Measurements from ENCODE around the gene TAPT1.

Gene TAPT1

DNA sequence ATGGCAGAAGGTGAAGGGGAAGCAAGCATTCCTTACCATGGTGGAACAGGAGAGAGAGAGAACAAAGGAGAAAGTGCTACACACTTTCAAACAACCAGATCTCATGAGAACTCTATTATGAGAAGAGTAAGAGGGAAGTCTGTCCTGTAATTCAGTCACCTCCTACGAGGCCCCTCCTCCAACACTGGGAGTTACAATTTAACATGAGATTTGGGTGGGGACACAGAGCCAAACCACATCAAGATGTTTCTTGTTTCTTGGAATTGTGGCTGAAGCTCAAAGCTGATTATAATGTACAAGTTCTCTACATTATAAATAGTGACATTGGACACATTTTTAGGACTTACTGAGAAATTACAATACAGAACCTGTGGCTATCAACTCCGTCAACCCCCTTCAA lies 29.5 kb upstream of the TAPT1 start:
- TF ChIP-seq, protein P1, sequence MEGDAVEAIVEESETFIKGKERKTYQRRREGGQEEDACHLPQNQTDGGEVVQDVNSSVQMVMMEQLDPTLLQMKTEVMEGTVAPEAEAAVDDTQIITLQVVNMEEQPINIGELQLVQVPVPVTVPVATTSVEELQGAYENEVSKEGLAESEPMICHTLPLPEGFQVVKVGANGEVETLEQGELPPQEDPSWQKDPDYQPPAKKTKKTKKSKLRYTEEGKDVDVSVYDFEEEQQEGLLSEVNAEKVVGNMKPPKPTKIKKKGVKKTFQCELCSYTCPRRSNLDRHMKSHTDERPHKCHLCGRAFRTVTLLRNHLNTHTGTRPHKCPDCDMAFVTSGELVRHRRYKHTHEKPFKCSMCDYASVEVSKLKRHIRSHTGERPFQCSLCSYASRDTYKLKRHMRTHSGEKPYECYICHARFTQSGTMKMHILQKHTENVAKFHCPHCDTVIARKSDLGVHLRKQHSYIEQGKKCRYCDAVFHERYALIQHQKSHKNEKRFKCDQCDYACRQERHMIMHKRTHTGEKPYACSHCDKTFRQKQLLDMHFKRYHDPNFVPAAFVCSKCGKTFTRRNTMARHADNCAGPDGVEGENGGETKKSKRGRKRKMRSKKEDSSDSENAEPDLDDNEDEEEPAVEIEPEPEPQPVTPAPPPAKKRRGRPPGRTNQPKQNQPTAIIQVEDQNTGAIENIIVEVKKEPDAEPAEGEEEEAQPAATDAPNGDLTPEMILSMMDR (IDR thresholded peaks at IDR 0.05): no peak
- no peaks in the 10 kb centered on the region for H3K9me3 ChIP-seq
- H3K27me3 ChIP-seq: no peaks in the 10 kb centered on the region
- no peak overlapping the region for H3K4me3 ChIP-seq (ENCODE audit: low read depth in 1 of 2, low read length in 1 of 2)
- peaks cover 4 to 5% of the 10 kb centered on the region in 2 experiments for H3K4me1 ChIP-seq (ENCODE audit: control insufficient read depth in 1 of 2, insufficient read depth in 1 of 2, low read depth in 1 of 2, low read length in 1 of 2)
- H3K27ac ChIP-seq: no peak overlapping the region
- no peaks in the 10 kb centered on the region for H3K36me3 ChIP-seq

DNA sequence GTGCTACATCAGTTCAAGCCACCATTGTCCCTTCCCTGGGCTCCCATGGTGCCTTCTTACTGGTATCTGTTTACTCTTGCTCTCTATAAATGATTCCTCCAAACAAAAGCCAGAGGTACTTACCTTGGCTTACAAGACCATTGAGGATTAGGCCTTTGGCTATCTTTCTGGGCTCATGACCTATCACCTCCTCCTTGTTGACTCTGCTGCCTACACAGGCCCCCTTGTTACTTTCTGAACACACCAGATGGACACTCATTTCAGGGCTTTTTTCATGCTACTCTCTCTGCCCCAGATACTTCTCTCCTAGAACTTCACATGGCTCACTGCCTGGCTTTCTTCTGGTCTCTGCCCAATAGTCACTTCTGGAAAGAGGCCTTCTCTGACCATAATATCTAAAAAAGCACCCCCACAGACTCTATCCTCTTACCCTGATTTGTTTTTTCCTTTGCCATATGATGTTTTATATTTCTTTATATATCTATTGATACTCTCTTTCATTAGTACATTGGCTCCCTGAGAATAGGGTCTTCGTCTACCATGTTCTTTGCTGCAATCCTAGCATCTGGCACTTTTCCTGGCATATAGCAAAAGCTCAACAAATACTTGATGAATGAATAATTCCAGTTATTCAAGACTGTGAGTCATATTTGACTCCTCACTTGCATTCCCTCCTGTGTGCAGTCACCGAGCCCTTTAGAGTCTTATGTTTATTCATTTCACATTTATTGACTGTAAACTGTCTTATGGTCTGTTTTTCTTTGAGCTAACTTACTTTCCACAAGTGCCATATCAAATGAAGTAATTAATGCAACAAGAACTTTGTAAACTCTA lies 27.1 kb upstream of the TAPT1 start:
- H3K27ac ChIP-seq: no peak overlapping the region
- no peak overlapping the region for H3K4me3 ChIP-seq (ENCODE audit: low read depth in 1 of 2, low read length in 1 of 2)
- TF ChIP-seq, protein P1 (IDR thresholded peaks at IDR 0.05): no peak
- H3K4me1 ChIP-seq (ENCODE audit: control insufficient read depth in 1 of 2, insufficient read depth in 1 of 2, low read depth in 1 of 2, low read length in 1 of 2): peaks cover 4 to 5% of the 10 kb centered on the region in 2 experiments
- no peaks in the 10 kb centered on the region for H3K36me3 ChIP-seq
- H3K27me3 ChIP-seq: no peaks in the 10 kb centered on the region
- no peaks in the 10 kb centered on the region for H3K9me3 ChIP-seq

DNA sequence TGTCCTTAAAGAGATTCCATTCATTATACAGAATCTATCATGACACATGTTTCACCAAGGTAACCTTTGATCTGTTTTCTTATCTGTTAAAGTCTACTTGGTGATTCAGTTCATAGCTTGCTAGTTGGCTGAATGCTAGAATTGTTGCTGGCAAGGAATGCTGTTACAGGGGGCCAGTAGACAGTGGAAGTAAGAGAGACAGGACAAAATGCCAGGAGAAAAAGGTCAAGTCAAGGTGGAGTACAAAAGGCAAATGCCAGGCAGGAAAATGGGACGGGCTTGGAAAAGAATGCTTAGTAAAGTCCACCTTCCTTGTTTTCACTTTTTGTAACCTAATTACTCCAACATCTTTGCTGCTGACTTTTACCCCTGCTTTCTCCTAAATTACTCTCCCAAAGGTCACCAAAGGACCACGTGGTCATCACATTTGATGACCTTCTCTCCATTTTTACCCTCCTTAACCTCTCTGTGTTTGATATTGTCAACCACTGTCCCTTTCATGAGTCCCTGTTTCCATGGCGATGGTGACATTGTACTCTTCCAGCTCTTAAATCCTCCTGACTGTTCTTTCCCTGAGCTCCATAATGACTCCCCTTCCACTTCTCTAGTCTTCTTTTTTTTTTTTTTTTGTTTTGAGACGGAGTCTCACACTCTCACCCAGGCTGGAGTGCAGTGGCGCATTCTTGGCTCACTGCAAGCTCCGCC lies 24.5 kb upstream of the TAPT1 start:
- Histone ChIP-seq H3K9me3 (no peaks in the 10 kb centered on the region), H3K36me3 (peaks cover 4% of the 10 kb centered on the region), H3K27me3 (no peaks in the 10 kb centered on the region), H3K4me3 (ENCODE audit: low read depth in 1 of 2, low read length in 1 of 2) (no peak overlapping the region), H3K4me1 (ENCODE audit: control insufficient read depth in 1 of 2, insufficient read depth in 1 of 2, low read depth in 1 of 2, low read length in 1 of 2) (no peaks in the 10 kb centered on the region), H3K27ac (no peak overlapping the region)
- TF ChIP-seq, protein P1 (IDR thresholded peaks at IDR 0.05): no peak

DNA sequence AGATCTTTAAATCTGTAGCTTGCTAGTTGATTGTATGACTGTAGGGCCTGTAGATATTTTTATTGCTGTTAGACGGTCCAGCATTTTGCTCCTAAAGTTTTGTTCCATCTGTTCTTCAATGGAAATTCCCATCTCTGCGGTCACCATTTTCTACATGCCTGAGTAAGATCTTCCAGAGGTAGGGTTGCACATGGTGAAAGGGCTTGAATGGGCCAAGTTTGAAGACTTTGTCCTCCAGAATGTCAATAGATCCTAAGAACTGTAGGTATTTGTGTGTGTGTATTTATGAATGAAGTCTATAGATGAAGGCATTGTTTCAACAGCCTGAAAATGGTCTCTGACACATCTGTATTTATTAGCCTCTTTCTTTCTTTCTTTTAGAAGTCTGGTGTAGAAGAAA lies 22.3 kb upstream of the TAPT1 start:
- Histone ChIP-seq H3K4me1 (ENCODE audit: control insufficient read depth in 1 of 2, insufficient read depth in 1 of 2, low read depth in 1 of 2, low read length in 1 of 2) (no peaks in the 10 kb centered on the region), H3K27ac (no peak overlapping the region), H3K9me3 (no peaks in the 10 kb centered on the region), H3K27me3 (no peaks in the 10 kb centered on the region), H3K36me3 (peaks cover 4% of the 10 kb centered on the region), H3K4me3 (ENCODE audit: low read depth in 1 of 2, low read length in 1 of 2) (no peak overlapping the region)
- TF ChIP-seq, protein P1 (IDR thresholded peaks at IDR 0.05): no peak

DNA sequence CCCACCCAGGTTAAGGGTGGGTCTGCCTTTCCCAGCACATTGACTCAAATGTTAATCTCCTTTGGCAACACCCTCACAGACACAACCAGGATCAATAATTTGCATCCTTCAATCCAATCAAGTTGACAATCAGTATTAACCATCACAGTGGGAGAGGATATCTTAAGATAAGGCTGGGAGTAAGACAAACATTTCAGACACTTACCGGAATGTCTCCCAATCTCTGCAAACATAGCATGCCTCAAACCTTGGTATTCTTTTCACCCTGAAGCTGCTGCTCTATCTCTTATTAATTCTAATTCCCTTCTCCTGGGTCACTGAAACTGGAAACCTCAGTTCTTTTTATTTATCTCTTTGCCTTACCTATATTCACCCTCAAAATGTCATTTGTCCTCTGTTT lies 19.0 kb upstream of the TAPT1 start:
- Histone ChIP-seq H3K4me1 (ENCODE audit: control insufficient read depth in 1 of 2, insufficient read depth in 1 of 2, low read depth in 1 of 2, low read length in 1 of 2) (peaks cover 0 to 3% of the 10 kb centered on the region in 2 experiments), H3K9me3 (no peaks in the 10 kb centered on the region), H3K36me3 (peaks cover 4% of the 10 kb centered on the region), H3K27me3 (no peaks in the 10 kb centered on the region), H3K4me3 (ENCODE audit: low read depth in 1 of 2, low read length in 1 of 2) (no peak overlapping the region), H3K27ac (no peak overlapping the region)
- TF ChIP-seq, protein P1 (IDR thresholded peaks at IDR 0.05): no peak
